GM12878 (cell line): Measurements from ENCODE around the gene METRN. TPM values are rescaled to one million over a fixed set of nuclear protein-coding genes. Genes with fewer than 3 reads are reported as not detected.

Experiments used
- polyA plus RNA-seq, 11 experiments: library from polyadenylated mRNA; depleted of rRNA in 4 of 11; unstranded in 6 of 11; stranded (reverse) in 5 of 11; fragments of >200 nt; fragmentation: Nextera tagmentation in 4 of 11; fragmentation: Illumina TruSeq in 1 of 11; extraction: Ambion mirVana in 4 of 11; extraction: Trizol in 1 of 11; gene quantifications; 1 replicate in 1 of 11; 2 replicates in 10 of 11; pipeline versions ENCODE4 v1.2.1 to v1.2.3, GENCODE V29; 2011 to 2016; ENCODE audit warnings: inconsistent platforms in 2 of 11, missing spikeins in 2 of 11, low read depth in 1 of 11
- total RNA-seq, 4 experiments: library from RNA; depleted of rRNA in 3 of 4; stranded (reverse); fragments of >200 nt in 3 of 4; fragmentation: Illumina TruSeq in 1 of 4; extraction: Trizol in 1 of 4; gene quantifications; 2 replicates each; pipeline versions ENCODE4 v1.2.1 to v1.2.3, GENCODE V29; 2013 to 2021

The METRN gene
- total and polyA plus RNA-seq, 10 of the 15 experiments (the other 5 are each of a cell fraction or from before 2014, with no cell fraction given) = 0.11 to 12.8 (median 1.1) TPM; not detected in 1

Other genes with a start within 250 kb of the METRN start
Only the 7 nearest of the 23 such genes appear.
- gene JMJD8, start 30.8 kb upstream of the METRN start, total RNA-seq (2014; rRNA removed) = 30.5 and 37.6 TPM in 2 replicates
- 15.6 and 18.5 TPM in 2 replicates for gene JMJD8, start 30.8 kb upstream of the METRN start, total RNA-seq (2014; rRNA removed; fragmentation: Illumina TruSeq; extraction: Trizol)
- 38.2 and 39.1 TPM in 2 replicates for gene JMJD8, start 30.8 kb upstream of the METRN start, total RNA-seq (2021)
- 8.0 and 23.5 TPM in 2 replicates for gene JMJD8, start 30.8 kb upstream of the METRN start, polyA plus RNA-seq (2011; rRNA removed)
- gene JMJD8, start 30.8 kb upstream of the METRN start, polyA plus RNA-seq (2014; fragmentation: Illumina TruSeq; extraction: Trizol) = 8.0 and 23.9 TPM in 2 replicates
- 1 to 10 TPM in 1 of 2 experiments, under 1 TPM in 1; 1.00 to 3.4 TPM for gene JMJD8, start 30.8 kb upstream of the METRN start, polyA plus RNA-seq (2014; fragmentation: Nextera tagmentation; extraction: Ambion mirVana)
- 46.5 and 47.2 TPM in 2 replicates for gene JMJD8, start 30.8 kb upstream of the METRN start, polyA plus RNA-seq (2014; rRNA removed)
- gene JMJD8, start 30.8 kb upstream of the METRN start, polyA plus RNA-seq (2016; fragmentation: Nextera tagmentation; extraction: Ambion mirVana) = 10 to 100 TPM; 39.1 to 50.4 TPM
- 3.8 and 4.1 TPM in 2 replicates for gene WDR24, start 24.7 kb upstream of the METRN start, total RNA-seq (2014; rRNA removed)
- 2.2 TPM in 2 replicates for gene WDR24, start 24.7 kb upstream of the METRN start, total RNA-seq (2014; rRNA removed; fragmentation: Illumina TruSeq; extraction: Trizol)
- gene WDR24, start 24.7 kb upstream of the METRN start, total RNA-seq (2021) = 16.5 and 19.7 TPM in 2 replicates
- gene WDR24, start 24.7 kb upstream of the METRN start, polyA plus RNA-seq (2011; rRNA removed) = 1.2 and 3.4 TPM in 2 replicates
- gene WDR24, start 24.7 kb upstream of the METRN start, polyA plus RNA-seq (2014; fragmentation: Illumina TruSeq; extraction: Trizol) = 0.82 and 2.6 TPM in 2 replicates
- under 1 TPM; 0.06 to 0.22 TPM for gene WDR24, start 24.7 kb upstream of the METRN start, polyA plus RNA-seq (2014; fragmentation: Nextera tagmentation; extraction: Ambion mirVana)
- 9.4 and 12.9 TPM in 2 replicates for gene WDR24, start 24.7 kb upstream of the METRN start, polyA plus RNA-seq (2014; rRNA removed)
- gene WDR24, start 24.7 kb upstream of the METRN start, polyA plus RNA-seq (2016; fragmentation: Nextera tagmentation; extraction: Ambion mirVana) = 10 to 100 TPM; 18.8 to 20.4 TPM
- 0.23 and 0.44 TPM in 2 replicates for gene FBXL16, start 9.3 kb upstream of the METRN start, total RNA-seq (2014; rRNA removed)
- gene FBXL16, start 9.3 kb upstream of the METRN start, total RNA-seq (2014; rRNA removed; fragmentation: Illumina TruSeq; extraction: Trizol) = 0.13 and 0.14 TPM in 2 replicates
- gene FBXL16, start 9.3 kb upstream of the METRN start, total RNA-seq (2021) = 1.4 and 2.3 TPM in 2 replicates
- 0.42 and 0.53 TPM in 2 replicates for gene FBXL16, start 9.3 kb upstream of the METRN start, polyA plus RNA-seq (2011; rRNA removed)
- 0.08 and 0.25 TPM in 2 replicates for gene FBXL16, start 9.3 kb upstream of the METRN start, polyA plus RNA-seq (2014; fragmentation: Illumina TruSeq; extraction: Trizol)
- under 1 TPM; 0.13 to 0.19 TPM for gene FBXL16, start 9.3 kb upstream of the METRN start, polyA plus RNA-seq (2014; fragmentation: Nextera tagmentation; extraction: Ambion mirVana)
- 0.86 and 1.2 TPM in 2 replicates for gene FBXL16, start 9.3 kb upstream of the METRN start, polyA plus RNA-seq (2014; rRNA removed)
- gene FBXL16, start 9.3 kb upstream of the METRN start, polyA plus RNA-seq (2016; fragmentation: Nextera tagmentation; extraction: Ambion mirVana) = under 1 TPM; 0.13 to 0.54 TPM
- 38.4 and 51.7 TPM in 2 replicates for gene ANTKMT, start 6.0 kb downstream of the METRN start, total RNA-seq (2014; rRNA removed)
- 7.1 and 9.3 TPM in 2 replicates for gene ANTKMT, start 6.0 kb downstream of the METRN start, total RNA-seq (2014; rRNA removed; fragmentation: Illumina TruSeq; extraction: Trizol)
- gene ANTKMT, start 6.0 kb downstream of the METRN start, total RNA-seq (2021) = 60.5 and 67.8 TPM in 2 replicates
- gene ANTKMT, start 6.0 kb downstream of the METRN start, polyA plus RNA-seq (2011; rRNA removed) = 3.3 and 5.6 TPM in 2 replicates
- gene ANTKMT, start 6.0 kb downstream of the METRN start, polyA plus RNA-seq (2014; fragmentation: Illumina TruSeq; extraction: Trizol) = 0.62 TPM in 1 of 2 replicates, not detected in the other
- gene ANTKMT, start 6.0 kb downstream of the METRN start, polyA plus RNA-seq (2014; fragmentation: Nextera tagmentation; extraction: Ambion mirVana) = 1 to 10 TPM in 1 of 2 experiments, under 1 TPM in 1; 0.58 to 3.1 TPM
- 39.2 and 42.3 TPM in 2 replicates for gene ANTKMT, start 6.0 kb downstream of the METRN start, polyA plus RNA-seq (2014; rRNA removed)
- gene ANTKMT, start 6.0 kb downstream of the METRN start, polyA plus RNA-seq (2016; fragmentation: Nextera tagmentation; extraction: Ambion mirVana) = 10 to 100 TPM; 44.5 to 54.8 TPM
- gene CCDC78, start 11.3 kb downstream of the METRN start, total RNA-seq (2014; rRNA removed) = 12.2 and 16.2 TPM in 2 replicates
- 3.0 and 4.7 TPM in 2 replicates for gene CCDC78, start 11.3 kb downstream of the METRN start, total RNA-seq (2014; rRNA removed; fragmentation: Illumina TruSeq; extraction: Trizol)
- 16.2 and 18.7 TPM in 2 replicates for gene CCDC78, start 11.3 kb downstream of the METRN start, total RNA-seq (2021)
- gene CCDC78, start 11.3 kb downstream of the METRN start, polyA plus RNA-seq (2011; rRNA removed) = 3.2 and 7.2 TPM in 2 replicates
- 1.1 and 2.5 TPM in 2 replicates for gene CCDC78, start 11.3 kb downstream of the METRN start, polyA plus RNA-seq (2014; fragmentation: Illumina TruSeq; extraction: Trizol)
- under 1 TPM; 0.10 to 0.97 TPM for gene CCDC78, start 11.3 kb downstream of the METRN start, polyA plus RNA-seq (2014; fragmentation: Nextera tagmentation; extraction: Ambion mirVana)
- gene CCDC78, start 11.3 kb downstream of the METRN start, polyA plus RNA-seq (2014; rRNA removed) = 26.2 and 32.6 TPM in 2 replicates
- gene CCDC78, start 11.3 kb downstream of the METRN start, polyA plus RNA-seq (2016; fragmentation: Nextera tagmentation; extraction: Ambion mirVana) = 1 to 10 TPM; 3.1 to 6.1 TPM
- 27.5 and 30.2 TPM in 2 replicates for gene HAGHL, start 12.0 kb downstream of the METRN start, total RNA-seq (2014; rRNA removed)
- 8.5 and 9.5 TPM in 2 replicates for gene HAGHL, start 12.0 kb downstream of the METRN start, total RNA-seq (2014; rRNA removed; fragmentation: Illumina TruSeq; extraction: Trizol)
- 44.5 and 48.2 TPM in 2 replicates for gene HAGHL, start 12.0 kb downstream of the METRN start, total RNA-seq (2021)
- gene HAGHL, start 12.0 kb downstream of the METRN start, polyA plus RNA-seq (2011; rRNA removed) = 5.9 and 14.0 TPM in 2 replicates
- 0.41 and 1.9 TPM in 2 replicates for gene HAGHL, start 12.0 kb downstream of the METRN start, polyA plus RNA-seq (2014; fragmentation: Illumina TruSeq; extraction: Trizol)
- under 1 TPM; 0.23 to 0.68 TPM for gene HAGHL, start 12.0 kb downstream of the METRN start, polyA plus RNA-seq (2014; fragmentation: Nextera tagmentation; extraction: Ambion mirVana)
- gene HAGHL, start 12.0 kb downstream of the METRN start, polyA plus RNA-seq (2014; rRNA removed) = 44.6 and 46.2 TPM in 2 replicates
- gene HAGHL, start 12.0 kb downstream of the METRN start, polyA plus RNA-seq (2016; fragmentation: Nextera tagmentation; extraction: Ambion mirVana) = 10 to 100 TPM; 18.8 to 23.5 TPM
- gene CIAO3, start 25.9 kb downstream of the METRN start, total RNA-seq (2014; rRNA removed) = 31.9 and 37.4 TPM in 2 replicates
- gene CIAO3, start 25.9 kb downstream of the METRN start, total RNA-seq (2014; rRNA removed; fragmentation: Illumina TruSeq; extraction: Trizol) = 12.7 TPM in 2 replicates
- 30.2 and 33.5 TPM in 2 replicates for gene CIAO3, start 25.9 kb downstream of the METRN start, total RNA-seq (2021)
- gene CIAO3, start 25.9 kb downstream of the METRN start, polyA plus RNA-seq (2011; rRNA removed) = 24.6 and 29.7 TPM in 2 replicates
- gene CIAO3, start 25.9 kb downstream of the METRN start, polyA plus RNA-seq (2014; fragmentation: Illumina TruSeq; extraction: Trizol) = 4.9 and 11.5 TPM in 2 replicates
- 1 to 10 TPM; 1.4 to 4.0 TPM for gene CIAO3, start 25.9 kb downstream of the METRN start, polyA plus RNA-seq (2014; fragmentation: Nextera tagmentation; extraction: Ambion mirVana)
- gene CIAO3, start 25.9 kb downstream of the METRN start, polyA plus RNA-seq (2014; rRNA removed) = 36.3 and 49.5 TPM in 2 replicates
- 10 to 100 TPM; 36.3 to 37.5 TPM for gene CIAO3, start 25.9 kb downstream of the METRN start, polyA plus RNA-seq (2016; fragmentation: Nextera tagmentation; extraction: Ambion mirVana)